WI38 (cell line): ENCODE data around the gene CCDC92.

Source experiments
- H3K4me3 ChIP-seq: 2 replicates; pipeline ENCODE4 v1.5.1; 2011; ENCODE audit warnings: low read depth, mild to moderate bottlenecking, control low read depth, low read length
- CTCF ChIP-seq: IDR thresholded peaks from 2 replicates; pipeline ENCODE4 v1.5.1; 2012; ENCODE audit warnings: low read depth, mild to moderate bottlenecking, control low read depth, low read length

CCDC92 gene

GRCh38 chr12:123892180-123892559 is 80.5 kb downstream of the CCDC92 start:
- no peak overlapping the region for H3K4me3 ChIP-seq
- TF ChIP-seq CTCF: no peak

DNA sequence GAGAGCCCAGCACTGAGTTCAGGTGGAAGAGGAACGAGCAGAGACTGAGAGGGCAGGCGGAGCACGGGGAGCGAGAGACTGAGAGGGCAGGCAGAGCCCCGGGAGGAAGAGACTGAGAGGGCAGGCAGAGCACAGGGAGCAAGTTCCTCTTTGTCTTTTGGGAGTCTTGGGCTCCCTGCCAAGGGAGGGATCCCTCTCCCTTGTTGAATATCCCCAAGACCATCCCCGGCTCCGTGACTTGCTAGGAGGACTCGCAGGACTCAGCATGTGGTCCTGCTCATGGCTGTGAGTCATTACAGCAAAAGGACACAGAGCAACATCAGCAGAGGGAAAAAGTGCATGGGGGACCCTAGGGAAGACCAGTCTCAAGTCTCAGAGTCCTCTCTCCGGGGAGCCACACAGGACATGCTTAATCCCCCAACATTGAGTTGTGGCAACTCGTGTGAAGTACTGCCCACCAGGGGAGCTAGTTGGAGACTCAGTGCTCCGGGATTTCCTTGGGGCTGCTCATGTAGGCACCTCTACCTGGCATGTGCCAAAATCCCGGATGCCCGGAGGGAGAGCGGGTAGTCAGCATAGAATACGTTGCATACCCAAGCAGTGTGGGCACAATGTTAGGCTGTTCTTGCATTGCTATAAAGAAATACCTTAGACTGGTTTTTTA is 81.0 kb downstream of the CCDC92 start:
- H3K4me3 ChIP-seq: no peak overlapping the region
- TF ChIP-seq CTCF: no peak

DNA sequence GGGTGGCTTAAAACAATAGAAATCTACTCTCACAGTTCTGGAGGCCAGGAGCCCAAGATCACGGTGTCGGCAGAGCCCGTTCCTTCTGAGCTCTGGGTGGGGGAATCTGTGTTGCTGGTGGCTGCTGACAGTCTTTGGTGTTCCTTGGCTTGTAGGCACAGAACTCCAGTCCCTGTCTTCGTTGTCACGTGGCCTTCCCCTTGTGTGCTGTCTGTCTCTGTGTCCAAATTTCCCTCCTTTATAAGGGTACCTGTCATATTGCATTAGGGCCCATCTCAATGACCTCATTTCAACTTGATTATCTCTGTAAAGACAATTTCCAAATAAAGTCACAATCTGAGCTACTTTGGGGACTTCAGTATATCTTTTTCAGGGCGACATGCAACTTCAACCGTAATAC is 81.6 kb downstream of the CCDC92 start:
- no peak overlapping the region for H3K4me3 ChIP-seq
- no peak for TF ChIP-seq CTCF

DNA sequence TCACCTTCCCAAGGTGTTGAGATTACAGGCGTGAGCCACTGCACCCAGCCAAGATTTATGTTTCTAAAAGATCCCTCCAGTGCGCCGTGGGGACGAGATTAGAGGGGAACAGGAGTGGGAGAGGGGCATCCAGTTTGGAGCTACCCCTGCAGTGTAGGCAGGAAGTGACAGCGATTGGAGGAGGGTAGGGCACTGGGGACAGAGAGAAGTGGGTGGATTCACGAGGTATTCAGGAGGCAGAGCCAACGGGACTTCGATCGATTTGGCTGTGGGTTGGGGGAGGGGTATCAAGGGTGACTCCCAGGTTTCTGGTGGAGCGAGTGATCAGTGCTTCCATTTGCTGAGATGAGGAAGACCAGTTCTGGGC is 82.1 kb downstream of the CCDC92 start:
- H3K4me3 ChIP-seq: no peak overlapping the region
- TF ChIP-seq CTCF: no peak

DNA sequence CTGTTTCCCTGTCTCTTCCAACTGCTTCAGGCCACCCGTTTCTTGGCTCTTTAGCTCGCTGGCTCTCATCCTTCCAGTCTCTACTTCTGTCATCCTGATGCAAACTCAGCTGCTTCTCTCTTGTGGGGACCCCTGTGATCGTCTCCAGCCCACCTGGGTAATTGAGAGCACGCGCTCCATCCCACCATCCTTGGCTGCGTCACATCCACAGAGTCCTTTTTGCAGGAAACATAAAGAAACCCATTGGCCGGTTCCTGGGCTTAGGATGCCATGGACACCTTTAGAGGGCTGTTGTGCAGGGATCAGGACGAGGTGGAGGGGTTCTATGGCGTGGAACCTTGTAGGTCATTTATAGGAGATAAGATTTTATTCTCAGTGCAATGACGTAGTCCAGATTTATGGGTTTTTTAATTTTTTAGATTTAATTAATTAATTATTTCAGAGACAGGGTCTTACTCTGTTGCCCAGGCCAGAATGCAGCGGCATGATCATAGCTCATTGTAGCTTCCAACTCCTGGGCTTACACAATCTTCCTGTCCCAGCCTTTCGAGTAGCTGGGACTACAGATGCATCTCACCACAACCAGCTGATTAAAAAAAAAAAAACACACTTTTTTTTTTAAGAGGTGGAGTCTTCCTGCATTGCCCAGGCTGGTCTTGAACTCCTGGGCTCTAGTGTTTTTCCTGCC is 82.6 kb downstream of the CCDC92 start:
- H3K4me3 ChIP-seq: no peak overlapping the region
- TF ChIP-seq CTCF: no peak

GRCh38 chr12:123888989-123889388 is 83.6 kb downstream of the CCDC92 start:
- H3K4me3 ChIP-seq: no peak overlapping the region
- no peak for TF ChIP-seq CTCF

DNA sequence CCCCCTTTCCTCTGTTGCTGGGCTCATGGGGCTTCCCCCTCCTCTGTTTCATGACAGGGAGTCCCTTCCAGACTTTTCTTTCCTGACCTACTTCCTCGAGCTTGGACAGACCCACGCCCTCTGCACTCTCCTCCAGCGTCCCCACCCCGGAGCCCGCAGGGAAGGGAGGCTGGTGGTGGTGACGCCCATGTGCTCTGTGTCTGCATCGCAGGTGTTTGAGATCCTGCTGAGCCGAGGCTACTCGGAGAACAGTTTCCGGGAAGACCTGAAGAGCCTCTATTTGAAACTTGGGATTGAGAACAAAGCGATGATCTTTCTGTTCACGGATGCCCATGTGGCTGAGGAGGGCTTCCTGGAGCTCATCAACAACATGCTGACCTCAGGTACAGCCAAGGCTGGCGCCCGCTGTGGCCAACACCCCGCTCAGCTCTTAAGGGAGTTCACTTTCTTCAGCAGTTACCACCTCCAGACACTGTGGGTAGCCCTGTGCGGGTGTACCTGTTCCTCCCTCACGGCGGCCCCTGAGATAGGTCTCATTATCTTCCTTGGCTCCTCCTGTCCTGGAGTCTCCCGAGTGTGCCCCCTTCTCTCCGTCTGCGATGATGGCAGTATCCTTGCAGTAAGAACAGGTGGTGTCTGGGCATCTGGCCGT is 85.6 kb downstream of the CCDC92 start:
- H3K4me3 ChIP-seq: no peak overlapping the region
- TF ChIP-seq CTCF: no peak
